AG04450 (cell line): ENCODE measurements around the gene KIAA1671. TPM values are rescaled to one million over a fixed set of nuclear protein-coding genes. Genes with fewer than 3 reads are reported as not detected.

Experiments used
- CTCF ChIA-PET: fragments of 300-600, 350-600 bp; formaldehyde crosslinking; extraction: SDS; loops from one replicate; lab custom pipeline; 2022; ENCODE audit warnings: antibody characterized with exemption, inconsistent platforms; lab: Charles Lee
- POLR2A ChIA-PET: fragments of 350-600 bp; formaldehyde crosslinking; extraction: SDS; loops from one replicate; lab custom pipeline; 2021; ENCODE audit warnings: antibody characterized with exemption, inconsistent platforms; lab: Yijun Ruan, JAX
- DNase-seq: peaks from one replicate; pipeline ENCODE4 v3.0.0-alpha.2; 2011; ENCODE audit warnings: low read depth, low spot score
- H3K27ac ChIP-seq: one replicate; pipeline ENCODE4 v1.5.1; 2012; ENCODE audit warnings: low read depth, low read length, control low read depth
- H3K27me3 ChIP-seq: one replicate; pipeline ENCODE4 v1.6.0; 2012; ENCODE audit warnings: low read length; ENCODE audit not compliant: control insufficient read depth, insufficient read depth
- H3K4me3 ChIP-seq: 2 replicates; pipeline ENCODE4 v1.5.1; 2011; ENCODE audit warnings: mild to moderate bottlenecking, low read depth, low read length, control low read depth
- H3K9me3 ChIP-seq: 2 replicates; pipeline ENCODE4 v1.5.1; 2012; ENCODE audit warnings: low read length; ENCODE audit not compliant: control insufficient read depth, insufficient read depth
- polyA plus RNA-seq: library from polyadenylated mRNA; depleted of rRNA; stranded (reverse); fragments of >200 nt; gene quantifications from 2 replicates; pipeline ENCODE4 v1.2.3, GENCODE V29; 2011
- TF ChIP-seq, protein P1 (sequence below): IDR thresholded peaks from 2 replicates; pipeline ENCODE4 v1.5.1; 2011; ENCODE audit warnings: low read depth, low read length, control low read depth, inconsistent platforms

Gene KIAA1671
- polyA plus RNA-seq, 1 experiment = 0.02 TPM

DNA sequence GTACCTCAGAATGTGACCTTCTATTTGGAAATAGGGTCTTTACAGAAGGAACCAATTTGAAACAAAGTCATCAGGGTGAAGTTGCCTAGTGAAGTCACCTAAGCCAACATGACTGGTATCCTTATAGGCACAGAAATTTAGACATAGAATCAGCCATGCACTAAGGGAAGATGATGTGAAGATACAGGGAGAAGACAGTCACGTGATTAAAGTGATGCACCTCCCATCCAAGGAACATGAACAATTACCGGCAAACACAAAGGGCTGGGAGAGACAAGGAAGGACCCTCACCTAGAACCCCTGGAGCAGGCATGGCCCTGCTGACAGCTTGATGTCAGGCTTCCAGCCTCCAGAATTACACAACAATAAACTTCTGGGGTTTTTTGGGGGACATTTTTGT is 263.7 kb downstream of the KIAA1671 start:
- H3K4me3 ChIP-seq = no peak overlapping the region
- H3K9me3 ChIP-seq = no peaks in the 10 kb centered on the region
- H3K27me3 ChIP-seq = no peaks in the 10 kb centered on the region
- TF ChIP-seq, protein P1, sequence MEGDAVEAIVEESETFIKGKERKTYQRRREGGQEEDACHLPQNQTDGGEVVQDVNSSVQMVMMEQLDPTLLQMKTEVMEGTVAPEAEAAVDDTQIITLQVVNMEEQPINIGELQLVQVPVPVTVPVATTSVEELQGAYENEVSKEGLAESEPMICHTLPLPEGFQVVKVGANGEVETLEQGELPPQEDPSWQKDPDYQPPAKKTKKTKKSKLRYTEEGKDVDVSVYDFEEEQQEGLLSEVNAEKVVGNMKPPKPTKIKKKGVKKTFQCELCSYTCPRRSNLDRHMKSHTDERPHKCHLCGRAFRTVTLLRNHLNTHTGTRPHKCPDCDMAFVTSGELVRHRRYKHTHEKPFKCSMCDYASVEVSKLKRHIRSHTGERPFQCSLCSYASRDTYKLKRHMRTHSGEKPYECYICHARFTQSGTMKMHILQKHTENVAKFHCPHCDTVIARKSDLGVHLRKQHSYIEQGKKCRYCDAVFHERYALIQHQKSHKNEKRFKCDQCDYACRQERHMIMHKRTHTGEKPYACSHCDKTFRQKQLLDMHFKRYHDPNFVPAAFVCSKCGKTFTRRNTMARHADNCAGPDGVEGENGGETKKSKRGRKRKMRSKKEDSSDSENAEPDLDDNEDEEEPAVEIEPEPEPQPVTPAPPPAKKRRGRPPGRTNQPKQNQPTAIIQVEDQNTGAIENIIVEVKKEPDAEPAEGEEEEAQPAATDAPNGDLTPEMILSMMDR = no peak
- no peak for DNase-seq
- CTCF ChIA-PET = no interaction called here
- POLR2A ChIA-PET = no interaction called here
- H3K27ac ChIP-seq = no peak overlapping the region

DNA sequence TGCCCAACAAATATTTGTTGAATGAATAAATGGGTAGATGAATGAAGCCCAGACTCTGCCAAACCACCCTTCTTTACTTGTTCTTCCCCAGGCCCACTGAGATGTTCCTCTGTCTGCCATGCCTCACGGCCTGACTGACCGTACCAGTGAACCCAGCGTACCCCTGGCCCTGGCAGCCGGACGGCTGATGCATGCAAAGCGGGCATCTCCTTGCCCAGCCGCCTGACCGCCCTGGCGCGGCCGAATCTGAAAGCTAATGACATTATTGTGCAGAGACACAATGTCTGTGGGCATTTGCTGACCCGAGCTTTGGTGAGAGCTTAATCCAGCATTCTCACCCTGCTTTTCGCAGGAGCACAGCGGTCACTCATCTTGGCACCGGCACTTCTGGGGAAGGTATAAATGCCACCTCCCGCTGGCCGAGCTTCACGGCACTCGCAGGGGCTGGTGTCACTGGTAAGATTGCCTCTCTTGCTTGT is 266.7 kb downstream of the KIAA1671 start, which contains the start of gene CRYBB2:
Gene CRYBB2 (plus strand): TSS at position 429 of the 479 bp plus-strand sequence. CDS start 1,791 bp downstream, outside the sequence.
- CTCF ChIA-PET = no interaction called here

DNA sequence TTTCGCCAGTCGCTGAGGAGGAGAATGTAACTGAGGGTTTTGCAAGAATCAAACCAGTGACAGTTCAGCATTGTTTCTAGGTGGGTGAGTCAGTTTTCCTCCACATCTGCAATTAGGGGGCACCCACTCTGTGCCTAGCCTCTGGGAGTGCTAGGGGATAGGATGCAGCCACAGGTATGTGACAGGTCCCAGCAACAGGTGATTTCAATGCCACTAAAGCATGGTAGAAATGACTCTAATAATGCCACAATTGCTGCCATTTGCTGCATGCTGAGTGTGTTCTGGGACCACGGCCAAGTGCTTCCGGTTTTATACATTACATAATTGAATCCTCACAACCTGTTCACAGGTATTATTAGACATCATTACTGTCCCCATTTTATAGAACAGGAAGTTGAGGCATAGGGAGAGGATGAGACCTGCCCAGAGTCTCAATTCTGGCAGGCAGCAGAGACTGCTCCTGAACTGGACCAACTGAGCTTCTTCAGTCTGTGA is 267.5 kb downstream of the KIAA1671 start:
- H3K27me3 ChIP-seq = no peaks in the 10 kb centered on the region
- H3K27ac ChIP-seq = no peak overlapping the region
- H3K9me3 ChIP-seq = no peaks in the 10 kb centered on the region
- ChIA-PET POLR2A (no interaction called here), CTCF (no interaction called here)
- TF ChIP-seq, protein P1 = no peak
- H3K4me3 ChIP-seq = no peak overlapping the region
- DNase-seq = no peak

More for the DNA sequence above, 266.7 kb downstream of the KIAA1671 start, which contains the start of gene CRYBB2:
- Histone ChIP-seq H3K9me3 (no peaks in the 10 kb centered on the region), H3K4me3 (no peak within 1 kb of the TSS), H3K27ac (no peak within 1 kb of the TSS), H3K27me3 (no peaks in the 10 kb centered on the region)
- POLR2A ChIA-PET = no interaction called here
- no peak for DNase-seq
- TF ChIP-seq, protein P1 = no peak

DNA sequence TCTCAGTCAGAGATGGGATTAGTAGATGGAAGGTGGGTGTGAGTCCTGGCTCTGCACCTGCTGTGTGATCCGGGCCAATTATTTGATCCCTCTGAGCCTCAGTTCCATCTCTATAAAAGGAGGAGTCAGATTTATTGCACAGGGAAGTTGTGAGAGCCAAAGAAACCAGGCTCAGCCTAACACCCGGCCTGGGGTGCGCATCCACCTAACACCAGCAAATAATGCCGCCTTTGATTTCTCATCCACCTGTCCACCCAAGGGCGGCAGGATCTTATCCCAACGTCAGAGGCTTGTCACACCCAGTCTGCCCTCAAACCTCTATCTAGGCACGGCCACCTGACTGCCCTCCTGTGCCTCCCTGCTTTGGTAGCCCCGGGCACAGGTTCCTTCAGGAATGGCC is 269.3 kb downstream of the KIAA1671 start:
- ChIA-PET POLR2A (no interaction called here), CTCF (interaction anchor here (0.8 kb wide), 1 partner anchor 20 kb away, joined by 3 read pairs; no protein-coding TSS in a partner anchor)

DNA sequence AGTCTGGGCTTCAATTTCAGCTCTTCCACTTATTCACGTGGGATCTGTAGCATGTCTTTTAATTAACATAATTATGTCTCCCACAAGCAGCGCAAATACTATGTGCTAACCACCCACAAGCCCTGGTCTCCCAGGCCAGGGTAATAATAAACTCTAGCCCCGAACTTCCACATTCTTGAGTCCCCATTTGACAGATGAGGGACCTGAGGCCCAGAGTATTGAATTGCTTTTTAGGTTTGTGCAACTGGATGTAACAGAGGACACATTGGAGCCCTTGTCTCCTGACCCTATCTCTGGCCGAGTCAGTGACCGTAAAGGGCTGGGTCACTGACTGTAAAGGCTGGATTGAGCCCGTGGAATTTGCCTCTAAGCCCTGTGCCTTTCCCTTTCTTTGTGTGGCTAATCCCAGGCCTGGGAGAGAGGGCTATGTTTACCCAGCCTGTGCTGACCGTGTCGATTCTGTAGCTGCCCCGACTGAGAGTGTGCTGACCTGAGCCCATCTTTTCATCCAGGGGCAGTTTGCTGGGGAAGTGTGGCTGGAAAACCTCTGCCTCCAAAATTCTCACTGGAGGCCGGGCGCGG is 270.8 kb downstream of the KIAA1671 start:
- Histone ChIP-seq H3K27me3 (no peaks in the 10 kb centered on the region), H3K4me3 (no peak overlapping the region), H3K9me3 (no peaks in the 10 kb centered on the region), H3K27ac (no peak overlapping the region)
- no peak for DNase-seq
- CTCF ChIA-PET = interaction anchor here (0.8 kb wide), 1 partner anchor 21 kb away, joined by 3 read pairs; no protein-coding TSS in a partner anchor
- POLR2A ChIA-PET = no interaction called here
- TF ChIP-seq, protein P1 = no peak

More for the DNA sequence above, 269.3 kb downstream of the KIAA1671 start:
- Histone ChIP-seq H3K4me3 (no peak overlapping the region), H3K27me3 (no peaks in the 10 kb centered on the region), H3K27ac (no peak overlapping the region), H3K9me3 (no peaks in the 10 kb centered on the region)
- TF ChIP-seq, protein P1 = no peak
- no peak for DNase-seq
